T1000 (cell line): ENCODE measurements around the gene FASN.
"Not testable (repeated sequence)": the region's sequence is repeated elsewhere in the genome, so short reads cannot be mapped to it uniquely, and the experiment has no call there.

ENCODE experiments used
- DNase-seq: peaks from one replicate; lab custom pipeline; 2025; ENCODE audit warnings: mixed read lengths; lab: John Stamatoyannopoulos, UW

The FASN gene

GRCh38 chr17:82041144-82041814 lies 56.8 kb downstream of the FASN start:
- DNase-seq, result peak; percentile 23

GRCh38 chr17:82039695-82040299 lies 58.2 kb downstream of the FASN start:
- DNase-seq, result no peak

- not testable (repeated sequence) for DNase-seq
These were observed 59.1 kb downstream of the FASN start for GRCh38 chr17:82038796-82039409.

DNA sequence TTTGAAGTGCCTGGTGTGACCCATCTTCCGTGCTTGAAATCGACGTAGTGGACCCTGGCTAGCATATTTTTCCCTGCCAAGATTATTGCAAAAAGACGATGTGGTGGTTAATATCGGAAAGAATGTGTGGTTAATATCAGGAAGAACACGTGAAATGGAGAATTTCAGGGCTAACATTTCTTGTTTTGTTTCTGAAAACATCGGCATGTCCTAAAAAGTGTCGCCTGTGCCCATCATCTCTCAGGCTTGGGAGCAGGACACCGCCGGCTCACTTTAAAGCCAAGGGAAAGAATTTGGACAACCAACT lies 60.2 kb downstream of the FASN start:
- no peak for DNase-seq

DNA sequence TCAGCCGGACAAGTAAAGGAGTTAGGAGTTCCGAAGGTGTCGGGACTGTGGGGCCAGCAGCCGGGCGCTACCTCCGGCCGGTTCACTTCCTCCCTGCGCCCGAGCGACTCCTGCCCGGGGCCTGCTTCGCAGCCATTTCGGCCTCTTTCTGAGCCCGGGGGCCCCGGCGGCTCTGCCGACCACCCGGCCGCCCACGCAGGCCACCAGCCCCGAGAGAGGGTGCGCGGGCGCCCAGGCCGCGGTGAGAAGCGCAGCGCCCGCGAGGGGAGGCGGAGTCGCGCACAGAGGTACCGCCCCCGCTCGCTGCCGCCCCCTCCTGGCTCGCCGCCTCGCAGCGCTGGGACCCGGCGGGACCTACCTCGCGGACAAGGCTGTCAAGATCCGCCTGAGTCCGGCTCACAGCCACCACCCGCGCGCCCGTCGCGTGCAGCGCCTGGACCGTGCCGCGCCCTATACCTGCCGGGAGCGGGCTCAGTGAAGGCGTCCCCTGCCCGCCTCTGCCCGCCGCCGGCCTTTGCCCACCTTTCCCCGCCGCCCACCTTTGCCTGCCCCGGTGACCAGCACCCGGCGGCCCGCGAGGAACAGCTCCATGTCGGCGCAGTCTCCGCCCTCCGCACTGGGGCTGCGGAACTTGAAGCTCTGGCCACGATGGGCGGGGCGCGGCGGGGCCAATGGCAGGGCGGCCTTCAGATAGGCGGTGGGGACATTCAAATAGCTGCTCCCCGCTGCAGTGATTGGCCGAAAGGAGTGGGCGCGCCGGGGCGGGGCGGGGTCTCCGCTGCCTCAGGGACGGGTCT lies 60.7 kb downstream of the FASN start, which contains the start of gene DCXR:
TSS of gene DCXR (minus strand) at position 606 of the 797 bp plus-strand sequence. CDS start at position 591, 15 bp downstream.
- peak; percentile 94 for DNase-seq

- no peak for DNase-seq
These were observed 61.4 kb downstream of the FASN start for GRCh38 chr17:82036634-82037091.

- no peak for DNase-seq
These were observed 61.9 kb downstream of the FASN start for GRCh38 chr17:82035956-82036633.

DNA sequence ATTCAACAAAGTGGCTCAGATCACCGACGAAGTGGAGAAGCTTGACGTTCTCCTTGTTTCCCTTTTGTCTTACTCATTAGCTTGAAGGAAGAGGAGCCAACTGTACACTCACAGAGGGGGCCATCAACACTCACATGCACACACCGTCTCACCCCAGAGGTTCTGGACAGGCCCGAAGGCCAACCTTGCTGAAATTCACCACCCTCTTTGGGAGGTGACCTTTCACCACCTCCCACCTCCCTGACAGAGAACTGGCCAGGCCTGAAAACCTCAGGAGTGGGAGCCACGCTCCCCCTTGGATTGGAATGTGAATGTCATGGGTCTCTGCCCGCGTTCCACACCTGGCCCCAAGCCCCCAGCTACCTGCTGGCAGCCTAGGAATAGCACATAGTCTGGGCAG lies 62.5 kb downstream of the FASN start:
- no peak for DNase-seq

DNA sequence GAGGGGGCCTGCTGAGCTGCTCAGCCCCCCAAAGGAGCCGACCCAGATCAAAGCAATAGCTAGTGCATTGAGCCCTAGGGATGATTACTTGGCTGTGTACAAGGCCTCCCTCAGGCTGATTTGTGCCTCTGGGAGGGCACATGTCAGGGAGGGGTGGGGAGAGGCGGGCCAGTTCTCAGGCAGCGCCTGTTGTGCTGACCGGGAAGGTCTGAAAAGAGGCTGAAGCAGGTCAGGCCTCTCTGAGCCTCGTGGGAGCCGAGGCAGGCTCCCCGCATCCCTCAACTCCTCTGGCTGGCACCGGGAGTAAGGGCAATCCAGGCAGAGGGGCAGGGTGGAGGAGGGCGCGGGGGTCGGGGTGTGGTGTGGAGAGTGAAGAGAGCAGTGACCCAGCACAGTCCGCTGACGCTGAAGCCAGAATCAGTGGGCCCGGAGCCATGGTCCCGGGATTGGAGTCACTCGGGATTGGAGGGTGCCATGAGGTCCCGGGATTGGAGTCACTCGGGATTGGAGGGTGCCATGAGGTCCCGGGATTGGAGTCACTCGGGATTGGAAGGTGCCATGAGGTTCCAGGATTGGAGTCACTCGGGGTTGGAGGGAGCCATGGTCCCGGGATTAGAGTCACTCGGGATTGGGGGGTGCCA lies 63.5 kb downstream of the FASN start:
- no peak for DNase-seq

DNA sequence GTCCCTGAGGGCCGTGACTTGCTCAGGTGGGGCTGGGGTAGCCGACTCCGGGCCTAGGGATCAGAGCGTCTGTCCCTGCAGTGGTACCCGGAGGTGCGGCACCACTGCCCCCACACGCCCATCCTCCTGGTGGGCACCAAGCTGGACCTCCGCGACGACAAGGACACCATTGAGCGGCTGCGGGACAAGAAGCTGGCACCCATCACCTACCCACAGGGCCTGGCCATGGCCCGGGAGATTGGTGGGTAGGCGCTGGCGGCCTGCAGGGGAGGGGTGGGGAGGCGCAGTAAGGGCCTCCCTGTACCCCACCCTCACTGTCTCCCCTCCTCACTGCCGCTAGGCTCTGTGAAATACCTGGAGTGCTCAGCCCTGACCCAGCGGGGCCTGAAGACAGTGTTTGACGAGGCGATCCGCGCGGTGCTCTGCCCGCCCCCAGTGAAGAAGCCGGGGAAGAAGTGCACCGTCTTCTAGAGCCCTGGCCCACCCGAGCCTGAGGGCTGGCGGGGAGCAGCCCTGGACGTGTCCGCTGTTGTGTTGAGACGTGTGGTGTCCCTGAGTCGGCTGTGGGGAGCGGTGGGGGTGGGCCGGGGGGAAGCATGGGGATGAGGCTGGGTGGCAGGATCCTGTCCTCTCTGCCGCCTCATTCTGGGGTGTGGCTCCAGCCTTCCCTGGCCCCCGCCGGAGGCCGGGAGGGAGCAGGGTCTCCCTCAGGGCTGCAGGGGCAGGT lies 64.5 kb downstream of the FASN start:
- no peak for DNase-seq

GRCh38 chr17:82031885-82032627 lies 66.0 kb downstream of the FASN start:
- DNase-seq, result no peak

- DNase-seq, result no peak
These were observed 66.6 kb downstream of the FASN start, which contains the start of gene RAC3 for GRCh38 chr17:82031303-82031884. RAC3 (plus strand) TSS chr17:82031678; CDS start chr17:82031762, 84 bp downstream.

- DNase-seq, result peak; percentile 80
These were observed 67.3 kb downstream of the FASN start for GRCh38 chr17:82030470-82031302.

- no peak for DNase-seq
These were observed 68.0 kb downstream of the FASN start for GRCh38 chr17:82029990-82030469.

- no peak for DNase-seq
These were observed 68.6 kb downstream of the FASN start for GRCh38 chr17:82029391-82029790.

DNA sequence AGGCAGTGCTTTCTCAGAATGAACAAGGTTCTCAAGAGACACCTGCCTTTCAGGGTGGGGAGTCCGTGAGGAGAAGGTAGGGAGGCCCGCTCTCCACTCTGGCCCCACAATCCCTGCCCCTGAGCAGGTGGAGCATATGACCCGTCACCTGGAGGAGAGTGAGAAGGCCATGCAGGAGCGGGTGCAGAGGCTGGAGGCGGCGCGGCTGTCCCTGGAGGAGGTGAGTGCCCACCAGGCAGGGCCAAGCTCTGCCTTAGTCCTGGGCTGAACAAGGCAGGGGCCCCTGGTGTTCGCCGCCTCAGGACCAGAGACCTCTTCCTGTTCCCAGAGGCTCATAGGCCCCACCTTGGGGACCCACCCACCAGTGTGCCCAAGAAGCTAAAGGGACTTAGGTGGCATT lies 69.1 kb downstream of the FASN start:
- no peak for DNase-seq
